ENCODE measurements around the gene RBBP7. TPM values are rescaled to one million over a fixed set of nuclear protein-coding genes. Genes with fewer than 3 reads are reported as not detected.

The RBBP7 gene
- total and polyA plus RNA-seq, 10 of the 15 experiments (the other 5 are each of a cell fraction or from before 2014, with no cell fraction given), result 95.3 to 277 (median 194) TPM

DNA sequence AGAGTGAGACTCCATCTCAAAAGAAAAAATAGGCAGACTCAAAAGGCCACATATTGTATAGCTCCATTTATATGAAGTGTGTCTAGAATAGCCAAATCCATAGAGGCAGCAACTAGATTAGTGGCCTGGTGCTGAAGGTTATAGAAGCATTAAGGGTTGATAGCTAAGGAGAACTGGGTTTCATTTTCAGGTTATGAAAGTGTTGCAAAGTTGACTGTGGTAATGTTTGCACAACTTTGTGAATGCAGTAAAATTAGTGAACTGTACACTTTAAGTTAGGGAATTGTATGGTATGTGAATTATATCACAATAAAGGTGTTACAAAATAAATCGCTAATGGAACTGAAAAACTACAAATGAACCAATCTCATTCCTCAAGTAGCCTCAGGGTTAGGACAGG is 55.6 kb downstream of the RBBP7 start:
- ChIA-PET RAD21 (ENCODE audit: unreplicated experiment) (no interaction called here), POLR2A (no interaction called here), CTCF (interaction anchor here (0.7 kb wide), 1 partner anchor 14 kb away, joined by 3 read pairs; no protein-coding TSS in a partner anchor), SMC1A (ENCODE audit: uncharacterized antibody, unreplicated experiment) (no interaction called here)
- DNase-seq (ENCODE audit: low read depth, low spot score), result no peak
- H3K4me2 ChIP-seq (ENCODE audit: control insufficient read depth, insufficient read depth), result no peak overlapping the region
- intact Hi-C loops (cut with micrococcal nuclease; ENCODE audit: unreplicated experiment) (no loop called here), in situ Hi-C loops (cut with MboI) (no loop called here)
- no peak overlapping the region for H3K27ac ChIP-seq (ENCODE audit: control insufficient read depth, insufficient read depth)
- no peaks in the 10 kb centered on the region; the same call in none of the 2 replicates for H3K79me2 ChIP-seq (ENCODE audit: control insufficient read depth, insufficient read depth, low read length)
- TF ChIP-seq TARDBP (IDR thresholded peaks at IDR 0.05; ENCODE audit: borderline replicate concordance) (no peak), NR2C2 (IDR thresholded peaks at IDR 0.05; ENCODE audit: borderline replicate concordance, control insufficient read depth, insufficient read length, low read depth) (no peak), NBN (IDR thresholded peaks at IDR 0.05) (no peak), PAX5 (IDR thresholded peaks at IDR 0.05; ENCODE audit: borderline replicate concordance, low read depth, low read length) (no peak), JUND (IDR thresholded peaks at IDR 0.05; ENCODE audit: low read depth, low read length) (no peak), IKZF1 (conservative IDR thresholded peaks at IDR 0.05) (no peak), ATF7 (IDR thresholded peaks at IDR 0.05; ENCODE audit: low read depth) (no peak)
- TF ChIP-seq, protein P1, sequence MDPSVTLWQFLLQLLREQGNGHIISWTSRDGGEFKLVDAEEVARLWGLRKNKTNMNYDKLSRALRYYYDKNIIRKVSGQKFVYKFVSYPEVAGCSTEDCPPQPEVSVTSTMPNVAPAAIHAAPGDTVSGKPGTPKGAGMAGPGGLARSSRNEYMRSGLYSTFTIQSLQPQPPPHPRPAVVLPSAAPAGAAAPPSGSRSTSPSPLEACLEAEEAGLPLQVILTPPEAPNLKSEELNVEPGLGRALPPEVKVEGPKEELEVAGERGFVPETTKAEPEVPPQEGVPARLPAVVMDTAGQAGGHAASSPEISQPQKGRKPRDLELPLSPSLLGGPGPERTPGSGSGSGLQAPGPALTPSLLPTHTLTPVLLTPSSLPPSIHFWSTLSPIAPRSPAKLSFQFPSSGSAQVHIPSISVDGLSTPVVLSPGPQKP (IDR thresholded peaks at IDR 0.05; ENCODE audit: low read depth, low read length), result no peak
- TF ChIP-seq, protein P2, sequence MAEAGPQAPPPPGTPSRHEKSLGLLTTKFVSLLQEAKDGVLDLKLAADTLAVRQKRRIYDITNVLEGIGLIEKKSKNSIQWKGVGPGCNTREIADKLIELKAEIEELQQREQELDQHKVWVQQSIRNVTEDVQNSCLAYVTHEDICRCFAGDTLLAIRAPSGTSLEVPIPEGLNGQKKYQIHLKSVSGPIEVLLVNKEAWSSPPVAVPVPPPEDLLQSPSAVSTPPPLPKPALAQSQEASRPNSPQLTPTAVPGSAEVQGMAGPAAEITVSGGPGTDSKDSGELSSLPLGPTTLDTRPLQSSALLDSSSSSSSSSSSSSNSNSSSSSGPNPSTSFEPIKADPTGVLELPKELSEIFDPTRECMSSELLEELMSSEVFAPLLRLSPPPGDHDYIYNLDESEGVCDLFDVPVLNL (IDR thresholded peaks at IDR 0.05; ENCODE audit: low read depth, low read length), result no peak
- TF ChIP-seq, protein P3, sequence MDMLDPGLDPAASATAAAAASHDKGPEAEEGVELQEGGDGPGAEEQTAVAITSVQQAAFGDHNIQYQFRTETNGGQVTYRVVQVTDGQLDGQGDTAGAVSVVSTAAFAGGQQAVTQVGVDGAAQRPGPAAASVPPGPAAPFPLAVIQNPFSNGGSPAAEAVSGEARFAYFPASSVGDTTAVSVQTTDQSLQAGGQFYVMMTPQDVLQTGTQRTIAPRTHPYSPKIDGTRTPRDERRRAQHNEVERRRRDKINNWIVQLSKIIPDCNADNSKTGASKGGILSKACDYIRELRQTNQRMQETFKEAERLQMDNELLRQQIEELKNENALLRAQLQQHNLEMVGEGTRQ (IDR thresholded peaks at IDR 0.05; ENCODE audit: borderline replicate concordance, low read depth, low read length), result no peak
- FAIRE-seq, result no peak
- no peak overlapping the region for H3K4me3 ChIP-seq
- H2AFZ ChIP-seq (ENCODE audit: control insufficient read depth, low read depth, low read length), result no peak overlapping the region
- H3K36me3 ChIP-seq (ENCODE audit: control insufficient read depth in 2 of 2, insufficient read depth in 2 of 2, low read length in 1 of 2), result peaks cover 0 to 5% of the 10 kb centered on the region in 2 experiments; a peak in 2 of 4 replicates
- no TSS peak for BruUV-seq (replicated peaks)
- H3K9me3 ChIP-seq (replicated peaks; ENCODE audit: control insufficient read depth, insufficient read depth, low read length), result no peaks in the 10 kb centered on the region
- ATAC-seq, result no peak
- H3K9ac ChIP-seq (ENCODE audit: control insufficient read depth, insufficient read depth, low read length), result no peak overlapping the region
- H3K4me1 ChIP-seq (ENCODE audit: control insufficient read depth, insufficient read depth, low read length), result no peaks in the 10 kb centered on the region
- H4K20me1 ChIP-seq (ENCODE audit: control insufficient read depth, insufficient read depth), result no peaks in the 10 kb centered on the region; the same call in 1 of the 2 replicates
- no peaks in the 10 kb centered on the region for H3K27me3 ChIP-seq (replicated peaks in 1 of 2; ENCODE audit: control insufficient read depth in 2 of 2, insufficient read depth in 2 of 2, low read length in 1 of 2)
- WGBS (ENCODE audit: insufficient coverage, insufficient replicate concordance, low lambda C conversion rate, missing lambda C conversion rate), result 100% methylated on average over 1 of the region's 1 CpG

All from GM12878 (cell line).